Right cardiac atrium (tissue), 5 donors: ENCODE data around the gene MMEL1. TPM values are rescaled to one million over a fixed set of nuclear protein-coding genes. Genes with fewer than 3 reads are reported as not detected.
"Not testable (repeated sequence)": the region's sequence is repeated elsewhere in the genome, so short reads cannot be mapped to it uniquely, and the experiment has no call there.

Experiments used
- ATAC-seq, 2 donors: fragments of 200-7000 bp; cut with Tn5 transposase; one replicate each; pipeline versions ENCODE4 v1.8.0 to v1.9.1; 2020; ENCODE audit warnings: moderate library complexity in 2 of 2, mild to moderate bottlenecking in 1 of 2
- DNase-seq, 3 donors: peaks; one replicate each; pipeline ENCODE4 v3.0.0-alpha.2; 2020
- H3K27ac ChIP-seq: one replicate; pipeline ENCODE4 v1.5.1; 2013; ENCODE audit warnings: mild to moderate bottlenecking, low read length, control low read depth, moderate library complexity
- H3K27me3 ChIP-seq: one replicate; pipeline ENCODE4 v1.6.1; 2013; ENCODE audit not compliant: control insufficient read depth, insufficient read depth
- H3K4me1 ChIP-seq: one replicate; pipeline ENCODE4 v1.6.1; 2013; ENCODE audit warnings: low read length; ENCODE audit not compliant: control insufficient read depth, insufficient read depth
- H3K4me3 ChIP-seq: one replicate; pipeline ENCODE4 v1.5.1; 2013; ENCODE audit warnings: low read length, control low read depth
- H3K9me3 ChIP-seq: one replicate; pipeline ENCODE4 v1.6.1; 2013; ENCODE audit warnings: low read length; ENCODE audit not compliant: control insufficient read depth
- WGBS: extraction: QIAGEN DNeasy Blood & Tissue Kit; methylation state at CpG from one replicate; pipeline ENCODE4 v1.1.7; 2013; 5-methylcytosine and 5-hydroxymethylcytosine counted together
- intact Hi-C, 4 donors: fragments of 100-400 bp; cut with DNase I; formaldehyde crosslinking; loops; one replicate each; pipeline versions ENCODE4 v1.11.0 to v1.14.0; 2022 to 2023
- polyA plus RNA-seq: library from polyadenylated mRNA; stranded (reverse); fragments of 200-250 nt; gene quantifications from one replicate; pipeline ENCODE4 v1.2.3, GENCODE V29; 2013
- total RNA-seq, 4 donors: library from RNA; stranded (reverse); fragmentation: NEBNext Ultra II Directional; extraction: Animal tissue kit (Norgen Biotek cat#: 25700); gene quantifications; one replicate each; pipeline ENCODE4 v1.2.1, GENCODE V29; 2021
- donor health status: healthy with polysubstance abuse.
- donor health status: DM: no; HTN: yes; CAD: no.
- donor health status: DM: no; HTN: no; CAD: no.
- donor health status: DM: no; HTN: yes; CAD: no; lungs with severe emphysema.
- donor health status: DM: yes; HTN: yes; CAD: no.

MMEL1 gene
- total and polyA plus RNA-seq, 5 donors, result 0.32 to 1.7 (median 0.94) TPM

- H3K9me3 ChIP-seq, H3K4me1 ChIP-seq, intact Hi-C loops, H3K27me3 ChIP-seq, ATAC-seq, H3K27ac ChIP-seq, H3K4me3 ChIP-seq: not testable (repeated sequence)
- 38% methylated on average over 16 of the region's 16 CpGs for WGBS
- peak; percentile 20 to 57 (median 49) for DNase-seq
These were observed 19.5 kb upstream of the MMEL1 start for GRCh38 chr1:2652152-2652925.

GRCh38 chr1:2650967-2651645, 18.3 kb upstream of the MMEL1 start:
- Histone ChIP-seq H3K4me1 (no peaks in the 10 kb centered on the region), H3K27me3 (no peaks in the 10 kb centered on the region), H3K9me3 (no peaks in the 10 kb centered on the region), H3K27ac (no peak overlapping the region), H3K4me3 (no peak overlapping the region)
- ATAC-seq, result no peak
- intact Hi-C loops, result no loop called here
- DNase-seq, result peak; percentile 0 to 15 (median 5)
- 53% methylated on average over 10 of the region's 10 CpGs for WGBS

- no peak overlapping the region for H3K4me3 ChIP-seq
- intact Hi-C loops, result no loop called here
- H3K9me3 ChIP-seq, result no peaks in the 10 kb centered on the region
- no peaks in the 10 kb centered on the region for H3K27me3 ChIP-seq
- no peaks in the 10 kb centered on the region for H3K4me1 ChIP-seq
- DNase-seq, result no peak
- H3K27ac ChIP-seq, result no peak overlapping the region
- 74% methylated on average over 5 of the region's 5 CpGs for WGBS
- no peak for ATAC-seq
These were observed 14.0 kb upstream of the MMEL1 start for GRCh38 chr1:2646837-2647236.

- Histone ChIP-seq H3K27ac (no peak overlapping the region), H3K4me3 (no peak overlapping the region), H3K9me3 (no peaks in the 10 kb centered on the region), H3K4me1 (no peaks in the 10 kb centered on the region), H3K27me3 (no peaks in the 10 kb centered on the region)
- DNase-seq (peak in 2 of 3 donors; percentile 20 to 21), ATAC-seq (no peak)
- WGBS, result 83% methylated on average over 11 of the region's 11 CpGs
- intact Hi-C loops, result no loop called here
These were observed 13.0 kb upstream of the MMEL1 start for GRCh38 chr1:2645776-2646175.

GRCh38 chr1:2645143-2645542, 12.3 kb upstream of the MMEL1 start:
- no peaks in the 10 kb centered on the region for H3K4me1 ChIP-seq
- H3K9me3 ChIP-seq, result no peaks in the 10 kb centered on the region
- DNase-seq (peak in 2 of 3 donors; percentile 40 to 55), ATAC-seq (no peak)
- no peak overlapping the region for H3K4me3 ChIP-seq
- WGBS, result 81% methylated on average over 14 of the region's 14 CpGs
- H3K27ac ChIP-seq, result no peak overlapping the region
- intact Hi-C loops, result no loop called here
- H3K27me3 ChIP-seq, result no peaks in the 10 kb centered on the region

- ATAC-seq (no peak), DNase-seq (peak in 1 of 3 donors; percentile 32)
- no peak overlapping the region for H3K4me3 ChIP-seq
- WGBS, result 87% methylated on average over 12 of the region's 12 CpGs
- H3K9me3 ChIP-seq, result no peaks in the 10 kb centered on the region
- H3K4me1 ChIP-seq, result no peaks in the 10 kb centered on the region
- no peak overlapping the region for H3K27ac ChIP-seq
- no peaks in the 10 kb centered on the region for H3K27me3 ChIP-seq
- intact Hi-C loops, result no loop called here
These were observed 11.8 kb upstream of the MMEL1 start for GRCh38 chr1:2644591-2645101.

GRCh38 chr1:2644171-2644570, 11.4 kb upstream of the MMEL1 start:
- H3K4me3 ChIP-seq, result no peak overlapping the region
- ATAC-seq (no peak), DNase-seq (peak in 1 of 3 donors; percentile 33)
- intact Hi-C loops, result no loop called here
- no peaks in the 10 kb centered on the region for H3K27me3 ChIP-seq
- H3K9me3 ChIP-seq, result no peaks in the 10 kb centered on the region
- no peak overlapping the region for H3K27ac ChIP-seq
- 86% methylated on average over 14 of the region's 14 CpGs for WGBS
- no peaks in the 10 kb centered on the region for H3K4me1 ChIP-seq

GRCh38 chr1:2643414-2644077, 10.7 kb upstream of the MMEL1 start:
- Histone ChIP-seq H3K9me3 (no peaks in the 10 kb centered on the region), H3K4me3 (peak overlapping the region; percentile 62), H3K27ac (no peak overlapping the region), H3K4me1 (no peaks in the 10 kb centered on the region), H3K27me3 (no peaks in the 10 kb centered on the region)
- DNase-seq (no peak), ATAC-seq (no peak)
- intact Hi-C loops, result no loop called here
- WGBS, result 13% methylated on average over 24 of the region's 24 CpGs

GRCh38 chr1:2642560-2643413, 10.0 kb upstream of the MMEL1 start:
- ATAC-seq (peak; percentile 87 to 93), DNase-seq (peak; percentile 94 to 97 (median 96))
- Histone ChIP-seq H3K4me1 (no peaks in the 10 kb centered on the region), H3K4me3 (peak overlapping the region; percentile 62), H3K9me3 (no peaks in the 10 kb centered on the region), H3K27ac (peak overlapping the region; percentile 49), H3K27me3 (no peaks in the 10 kb centered on the region)
- WGBS, result under 1% methylated on average over 84 of the region's 84 CpGs
- intact Hi-C loops, result no loop called here

GRCh38 chr1:2642131-2642559, 9.3 kb upstream of the MMEL1 start:
- H3K27ac ChIP-seq, result no peak overlapping the region
- 33% methylated on average over 11 of the region's 11 CpGs for WGBS
- peak; percentile 9 to 12 for ATAC-seq

More at GRCh38 chr1:2642131-2642559, 9.3 kb upstream of the MMEL1 start:
- intact Hi-C loops, result no loop called here
- Histone ChIP-seq H3K4me3 (peak overlapping the region; percentile 62), H3K4me1 (no peaks in the 10 kb centered on the region), H3K9me3 (no peaks in the 10 kb centered on the region), H3K27me3 (no peaks in the 10 kb centered on the region)
- DNase-seq, result peak in 1 of 3 donors; percentile 64
